ENCODE results near the gene MUTYH. TPM values are rescaled to one million over a fixed set of nuclear protein-coding genes. Genes with fewer than 3 reads are reported as not detected.
A peak's percentile ranks its signal among the peaks of the same experiment; 100 is the strongest.
"Not testable (repeated sequence)": the region's sequence is repeated elsewhere in the genome, so short reads cannot be mapped to it uniquely, and the experiment has no call there.

MUTYH gene
- total RNA-seq, 2 experiments from 2014 or later: 65.3 to 67.2 TPM

- CTCF ChIA-PET: interaction anchor here (0.7 to 18.1 kb wide), 23 partner anchors 12 to 574 kb away, joined by 3 to 341 read pairs (median 4); partner anchors contain the start of genes BEST4, BTBD19, CCDC163 and EIF2B3
- Mint-ChIP-seq H3K36me3 (no peaks in the 10 kb centered on the region), H3K4me3 (peak overlapping the region; percentile 92), H3K9me3 (ENCODE audit: low read depth) (no peaks in the 10 kb centered on the region), H3K27ac (peak overlapping the region; percentile 97), H3K4me1 (peaks cover 41% of the 10 kb centered on the region), H3K27me3 (no peaks in the 10 kb centered on the region)
- ATAC-seq (peak; percentile 89), DNase-seq (peak; percentile 99)
These were observed 36.5 kb downstream of the MUTYH start for GRCh38 chr1:45303520-45304310.

- Mint-ChIP-seq H3K4me1 (peaks cover 41% of the 10 kb centered on the region), H3K9me3 (ENCODE audit: low read depth) (no peaks in the 10 kb centered on the region), H3K4me3 (peak overlapping the region; percentile 92), H3K36me3 (no peaks in the 10 kb centered on the region), H3K27ac (no peak overlapping the region), H3K27me3 (no peaks in the 10 kb centered on the region)
- CTCF ChIA-PET: interaction anchor here (0.7 to 18.1 kb wide), 12 partner anchors 10 to 573 kb away, joined by 3 to 341 read pairs (median 6); partner anchors contain the start of genes BTBD19, HECTD3, HPDL and MUTYH
- ATAC-seq: no peak
- no peak for DNase-seq
These were observed 37.6 kb downstream of the MUTYH start for GRCh38 chr1:45302505-45303150.

- Mint-ChIP-seq H3K4me1 (peaks cover 24% of the 10 kb centered on the region), H3K9me3 (ENCODE audit: low read depth) (no peaks in the 10 kb centered on the region), H3K36me3 (no peaks in the 10 kb centered on the region), H3K4me3 (no peak overlapping the region), H3K27me3 (no peaks in the 10 kb centered on the region), H3K27ac (no peak overlapping the region)
- CTCF ChIA-PET: interaction anchor here (0.7 to 18.1 kb wide), 10 partner anchors 8 to 570 kb away, joined by 3 to 341 read pairs (median 5); partner anchors contain the start of genes HECTD3, MUTYH, TESK2 and TOE1
- ATAC-seq (no peak), DNase-seq (no peak)
These were observed 39.6 kb downstream of the MUTYH start for GRCh38 chr1:45300669-45300997.

GRCh38 chr1:45299981-45300668 lies 40.1 kb downstream of the MUTYH start:
- peaks cover 19% of the 10 kb centered on the region for H3K4me1 Mint-ChIP-seq
- H3K9me3 Mint-ChIP-seq (ENCODE audit: low read depth): no peaks in the 10 kb centered on the region
- no peaks in the 10 kb centered on the region for H3K27me3 Mint-ChIP-seq
- H3K27ac Mint-ChIP-seq: no peak overlapping the region
- DNase-seq (peak; percentile 55), ATAC-seq (no peak)
- H3K4me3 Mint-ChIP-seq: no peak overlapping the region
- H3K36me3 Mint-ChIP-seq: no peaks in the 10 kb centered on the region
- CTCF ChIA-PET: interaction anchor here (0.6 to 18.1 kb wide), 13 partner anchors 8 to 586 kb away, joined by 3 to 341 read pairs (median 3); partner anchors contain the start of genes HECTD3, MUTYH, TOE1 and UROD

GRCh38 chr1:45299296-45299695 lies 40.9 kb downstream of the MUTYH start:
- ATAC-seq: no peak
- no peak overlapping the region for H3K4me3 Mint-ChIP-seq
- no peaks in the 10 kb centered on the region for H3K9me3 Mint-ChIP-seq (ENCODE audit: low read depth)
- H3K36me3 Mint-ChIP-seq: no peaks in the 10 kb centered on the region
- no peak for DNase-seq
- CTCF ChIA-PET: interaction anchor here (0.8 to 18.1 kb wide), 8 partner anchors 17 to 571 kb away, joined by 3 to 341 read pairs (median 3); partner anchors contain the start of genes HECTD3, MUTYH, TOE1 and UROD
- no peaks in the 10 kb centered on the region for H3K27me3 Mint-ChIP-seq
- H3K4me1 Mint-ChIP-seq: peaks cover 11% of the 10 kb centered on the region
- no peak overlapping the region for H3K27ac Mint-ChIP-seq

- CTCF ChIA-PET: interaction anchor here (1.4 to 18.1 kb wide), 2 partner anchors 282 to 462 kb away, joined by 4 to 341 read pairs; partner anchors contain the start of genes HECTD3 and UROD
- DNase-seq (no peak), ATAC-seq (no peak)
- H3K4me1 Mint-ChIP-seq: peaks cover 8% of the 10 kb centered on the region
- no peaks in the 10 kb centered on the region for H3K9me3 Mint-ChIP-seq (ENCODE audit: low read depth)
- no peaks in the 10 kb centered on the region for H3K36me3 Mint-ChIP-seq
- H3K4me3 Mint-ChIP-seq: no peak overlapping the region
- no peak overlapping the region for H3K27ac Mint-ChIP-seq
- no peaks in the 10 kb centered on the region for H3K27me3 Mint-ChIP-seq
These were observed 42.4 kb downstream of the MUTYH start for GRCh38 chr1:45297666-45298356.

GRCh38 chr1:45291716-45292115 lies 48.5 kb downstream of the MUTYH start:
- Mint-ChIP-seq H3K27ac (no peak overlapping the region), H3K4me1 (no peaks in the 10 kb centered on the region), H3K36me3 (no peaks in the 10 kb centered on the region), H3K9me3 (ENCODE audit: low read depth) (no peaks in the 10 kb centered on the region), H3K4me3 (no peak overlapping the region), H3K27me3 (peaks cover 6% of the 10 kb centered on the region)
- ATAC-seq (no peak), DNase-seq (no peak)
- CTCF ChIA-PET: interaction anchor here (2.8 to 18.1 kb wide), 2 partner anchors 9 to 276 kb away, joined by 11 to 341 read pairs; partner anchors contain the start of genes HECTD3 and UROD

- not testable (repeated sequence) for H3K4me3 Mint-ChIP-seq; H3K4me1 Mint-ChIP-seq; H3K9me3 Mint-ChIP-seq (ENCODE audit: low read depth); H3K27ac Mint-ChIP-seq; H3K27me3 Mint-ChIP-seq; DNase-seq; ATAC-seq; H3K36me3 Mint-ChIP-seq
- CTCF ChIA-PET: interaction anchor here (2.8 to 18.1 kb wide), 2 partner anchors 10 to 276 kb away, joined by 11 to 341 read pairs; partner anchors contain the start of genes HECTD3 and UROD
These were observed 49.2 kb downstream of the MUTYH start for GRCh38 chr1:45291002-45291401.

- H3K36me3 Mint-ChIP-seq; H3K27ac Mint-ChIP-seq; H3K4me1 Mint-ChIP-seq; DNase-seq; H3K4me3 Mint-ChIP-seq; CTCF ChIA-PET; H3K9me3 Mint-ChIP-seq (ENCODE audit: low read depth); ATAC-seq: not testable (repeated sequence)
- H3K27me3 Mint-ChIP-seq: peaks cover 12% of the 10 kb centered on the region
These were observed 53.7 kb downstream of the MUTYH start for GRCh38 chr1:45286521-45286920.

- H3K4me1 Mint-ChIP-seq; H3K36me3 Mint-ChIP-seq; H3K9me3 Mint-ChIP-seq (ENCODE audit: low read depth); DNase-seq; CTCF ChIA-PET; ATAC-seq; H3K4me3 Mint-ChIP-seq; H3K27ac Mint-ChIP-seq: not testable (repeated sequence)
- H3K27me3 Mint-ChIP-seq: peaks cover 12% of the 10 kb centered on the region
These were observed 55.4 kb downstream of the MUTYH start for GRCh38 chr1:45284858-45285257.

- Mint-ChIP-seq H3K4me1 (no peaks in the 10 kb centered on the region), H3K4me3 (no peak overlapping the region), H3K9me3 (ENCODE audit: low read depth) (no peaks in the 10 kb centered on the region), H3K27me3 (peaks cover 16% of the 10 kb centered on the region), H3K27ac (no peak overlapping the region), H3K36me3 (peaks cover 1% of the 10 kb centered on the region)
- DNase-seq (no peak), ATAC-seq (no peak)
- CTCF ChIA-PET: interaction anchor here (1.0 kb wide), 1 partner anchor 17 kb away, joined by 3 read pairs; no protein-coding TSS in a partner anchor
These were observed 57.9 kb downstream of the MUTYH start for GRCh38 chr1:45282351-45282750.
